Measurements from ENCODE around the gene GMDS.

GMDS gene

DNA sequence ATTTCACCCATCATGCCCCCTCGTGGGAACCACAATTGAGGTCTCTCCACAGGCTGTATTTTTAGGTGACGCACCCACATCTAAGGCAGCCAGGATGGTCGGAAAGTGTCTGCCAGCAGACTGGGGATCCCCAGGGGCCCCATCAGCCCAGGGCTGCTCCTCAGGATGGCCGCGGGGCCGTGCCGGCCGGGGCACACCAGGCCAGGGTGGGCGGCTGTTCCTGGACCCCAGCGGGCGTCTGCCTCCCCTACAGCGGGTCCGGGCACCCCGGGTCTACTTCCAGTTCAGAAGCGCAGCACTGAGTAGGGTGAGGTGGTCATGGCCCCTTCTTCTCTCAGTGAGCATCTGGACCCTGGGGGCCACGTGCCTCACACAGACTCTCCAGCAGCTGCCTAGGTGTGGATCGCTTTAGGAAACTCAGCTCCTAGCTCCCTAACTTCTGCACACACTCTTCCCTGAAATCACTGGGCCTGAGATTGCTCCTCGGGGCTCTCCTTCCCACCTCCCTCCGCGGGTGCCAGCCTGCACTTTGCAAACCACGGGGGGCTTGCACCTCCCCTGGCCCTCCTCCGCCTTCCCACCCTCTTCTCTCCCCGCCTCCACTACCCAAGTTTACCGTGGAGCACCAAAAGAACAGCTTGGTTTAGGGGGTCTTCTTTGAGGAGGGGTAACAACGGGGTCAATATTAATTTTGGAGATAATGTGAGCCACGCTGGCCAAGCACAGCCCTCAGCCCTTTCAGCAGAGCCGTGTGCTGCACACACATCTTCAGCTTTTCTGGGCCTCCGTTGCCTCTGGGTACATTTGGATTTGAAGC is 649.9 kb downstream of the GMDS start:
- TF ChIP-seq, protein P1, sequence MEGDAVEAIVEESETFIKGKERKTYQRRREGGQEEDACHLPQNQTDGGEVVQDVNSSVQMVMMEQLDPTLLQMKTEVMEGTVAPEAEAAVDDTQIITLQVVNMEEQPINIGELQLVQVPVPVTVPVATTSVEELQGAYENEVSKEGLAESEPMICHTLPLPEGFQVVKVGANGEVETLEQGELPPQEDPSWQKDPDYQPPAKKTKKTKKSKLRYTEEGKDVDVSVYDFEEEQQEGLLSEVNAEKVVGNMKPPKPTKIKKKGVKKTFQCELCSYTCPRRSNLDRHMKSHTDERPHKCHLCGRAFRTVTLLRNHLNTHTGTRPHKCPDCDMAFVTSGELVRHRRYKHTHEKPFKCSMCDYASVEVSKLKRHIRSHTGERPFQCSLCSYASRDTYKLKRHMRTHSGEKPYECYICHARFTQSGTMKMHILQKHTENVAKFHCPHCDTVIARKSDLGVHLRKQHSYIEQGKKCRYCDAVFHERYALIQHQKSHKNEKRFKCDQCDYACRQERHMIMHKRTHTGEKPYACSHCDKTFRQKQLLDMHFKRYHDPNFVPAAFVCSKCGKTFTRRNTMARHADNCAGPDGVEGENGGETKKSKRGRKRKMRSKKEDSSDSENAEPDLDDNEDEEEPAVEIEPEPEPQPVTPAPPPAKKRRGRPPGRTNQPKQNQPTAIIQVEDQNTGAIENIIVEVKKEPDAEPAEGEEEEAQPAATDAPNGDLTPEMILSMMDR (IDR thresholded peaks at IDR 0.05) = no peak
- no peaks in the 10 kb centered on the region for H3K9me3 ChIP-seq
- peak in 1 of 2 donors; percentile 56 for DNase-seq
- peak overlapping the region; percentile 20 to 40 for H3K4me3 ChIP-seq
- peaks cover 0 to 9% (median 2%) of the 10 kb centered on the region in 4 donors for H3K4me1 ChIP-seq
- H3K36me3 ChIP-seq = no peaks in the 10 kb centered on the region
- intact Hi-C loops (cut with DNase I; ENCODE audit: low total_unique reads) = loop anchor here (2.0 to 5.0 kb wide), 3 partner anchors 855 to 1157 kb away; partner anchors contain the start of gene MYLK4
- no peak overlapping the region for H3K27ac ChIP-seq
- H3K27me3 ChIP-seq = peaks cover 0 to 9% of the 10 kb centered on the region in 2 donors

DNA sequence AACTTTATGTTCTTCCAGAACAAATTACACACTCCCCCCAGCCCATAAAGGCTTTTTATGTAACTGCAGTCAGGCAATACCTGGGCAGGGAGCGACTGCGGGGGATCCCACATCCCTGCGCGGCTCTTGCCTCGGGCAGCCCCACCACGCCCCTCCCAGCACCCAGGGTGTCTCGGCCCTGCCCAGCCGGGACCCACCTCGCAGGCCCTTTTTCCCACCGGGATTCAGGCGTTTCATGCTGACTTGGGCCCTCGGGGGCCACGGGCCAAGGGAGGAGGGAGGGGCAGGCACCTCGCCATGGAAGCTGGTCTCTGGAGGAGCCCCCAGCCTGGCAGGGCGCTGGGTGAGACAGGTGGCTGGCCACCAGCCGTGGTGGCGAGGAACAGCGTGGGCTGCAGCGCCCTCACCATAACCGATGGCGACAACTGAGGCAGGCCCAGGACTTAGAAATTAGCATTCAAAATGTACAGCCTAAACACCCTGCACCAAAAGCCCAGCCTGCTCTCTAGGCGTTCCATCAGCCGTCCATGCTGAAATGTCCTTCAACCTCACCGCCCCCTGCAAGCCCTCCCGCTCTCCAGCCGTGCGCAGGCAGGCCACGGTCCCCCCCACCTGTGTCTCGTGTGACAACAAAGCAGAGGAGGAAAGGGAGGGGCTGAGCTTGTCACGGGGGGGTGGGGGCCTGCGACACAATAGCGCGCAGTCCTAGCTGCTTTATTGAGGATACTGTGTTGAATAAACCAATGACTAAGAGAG is 650.8 kb downstream of the GMDS start:
- H3K4me3 ChIP-seq = no peak overlapping the region
- intact Hi-C loops (cut with DNase I; ENCODE audit: low total_unique reads) = loop anchor here (2.0 to 5.0 kb wide), 3 partner anchors 856 to 1158 kb away; partner anchors contain the start of gene MYLK4
- H3K27me3 ChIP-seq = peaks cover 0 to 9% of the 10 kb centered on the region in 2 donors
- no peaks in the 10 kb centered on the region for H3K36me3 ChIP-seq
- no peak overlapping the region for H3K27ac ChIP-seq
- DNase-seq = peak in 1 of 2 donors; percentile 60
- TF ChIP-seq, protein P1 (IDR thresholded peaks at IDR 0.05) = no peak
- no peaks in the 10 kb centered on the region for H3K9me3 ChIP-seq
- H3K4me1 ChIP-seq = peaks cover 0 to 9% (median 2%) of the 10 kb centered on the region in 4 donors

DNA sequence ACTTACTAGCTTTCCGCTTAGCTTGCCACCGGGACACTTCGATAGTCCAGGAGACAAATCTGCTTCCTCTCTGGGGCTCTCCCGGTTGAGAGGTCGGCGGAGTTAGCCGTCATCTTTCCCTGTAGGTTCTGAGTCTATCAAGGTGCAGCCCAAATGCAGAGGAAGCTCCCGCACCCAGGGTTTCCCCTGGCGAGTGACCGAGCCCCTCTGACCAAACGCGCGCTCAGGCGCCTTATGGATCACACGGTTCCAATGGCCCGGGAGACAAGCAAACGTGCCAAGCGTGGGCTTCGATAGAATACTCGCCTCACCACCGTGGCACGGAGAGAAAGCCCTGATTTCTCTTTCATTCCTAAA is 651.5 kb downstream of the GMDS start:
- intact Hi-C loops (cut with DNase I; ENCODE audit: low total_unique reads) = loop anchor here (2.0 kb wide), 1 partner anchor 857 kb away; no protein-coding TSS in a partner anchor
- TF ChIP-seq, protein P1 (IDR thresholded peaks at IDR 0.05) = no peak
- H3K4me3 ChIP-seq = no peak overlapping the region
- H3K27ac ChIP-seq = no peak overlapping the region
- DNase-seq = peak in 1 of 2 donors; percentile 57
- H3K9me3 ChIP-seq = no peaks in the 10 kb centered on the region
- H3K36me3 ChIP-seq = no peaks in the 10 kb centered on the region
- peaks cover 0 to 9% (median 2%) of the 10 kb centered on the region in 4 donors for H3K4me1 ChIP-seq
- peaks cover 0 to 9% of the 10 kb centered on the region in 2 donors for H3K27me3 ChIP-seq

DNA sequence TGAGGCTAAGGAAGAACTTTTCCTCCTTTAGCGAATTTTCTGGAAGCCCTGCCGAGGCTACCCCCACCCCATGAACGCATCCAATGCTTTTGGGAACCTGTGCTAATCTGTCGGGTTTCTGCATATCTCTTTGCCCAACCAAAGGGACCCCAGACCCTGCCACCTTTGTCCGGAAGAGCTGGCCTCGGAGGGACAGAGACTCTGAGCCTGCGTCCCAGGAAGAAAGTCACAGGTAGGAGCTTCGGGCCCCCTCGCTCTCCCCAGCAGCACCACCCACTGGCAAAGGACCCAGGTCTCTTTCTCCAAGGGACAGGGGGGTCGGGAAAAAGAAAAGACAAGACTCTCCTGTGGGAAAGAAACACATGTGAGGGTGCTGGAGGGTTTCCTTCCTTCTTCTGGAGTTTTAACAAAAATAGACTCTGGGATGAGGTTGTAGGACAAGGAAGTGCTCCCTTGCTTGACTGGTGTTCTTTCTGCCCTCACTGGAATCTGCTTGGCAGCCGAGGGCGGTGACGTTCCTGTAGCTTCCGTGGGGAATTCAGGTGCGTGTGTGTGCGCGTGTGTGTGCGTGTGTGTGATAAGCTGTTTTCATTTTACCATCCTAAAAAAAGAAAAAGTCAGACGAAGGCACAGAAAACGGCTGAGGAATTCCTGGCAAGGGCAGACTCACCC is 652.0 kb downstream of the GMDS start:
- Histone ChIP-seq H3K27ac (no peak overlapping the region), H3K27me3 (peaks cover 0 to 9% of the 10 kb centered on the region in 2 donors), H3K9me3 (no peaks in the 10 kb centered on the region), H3K4me1 (peaks cover 0 to 9% (median 2%) of the 10 kb centered on the region in 4 donors), H3K36me3 (no peaks in the 10 kb centered on the region), H3K4me3 (no peak overlapping the region)
- TF ChIP-seq, protein P1 (IDR thresholded peaks at IDR 0.05) = no peak
- intact Hi-C loops (cut with DNase I; ENCODE audit: low total_unique reads) = no loop called here
- peak in 1 of 2 donors; percentile 25 for DNase-seq

DNA sequence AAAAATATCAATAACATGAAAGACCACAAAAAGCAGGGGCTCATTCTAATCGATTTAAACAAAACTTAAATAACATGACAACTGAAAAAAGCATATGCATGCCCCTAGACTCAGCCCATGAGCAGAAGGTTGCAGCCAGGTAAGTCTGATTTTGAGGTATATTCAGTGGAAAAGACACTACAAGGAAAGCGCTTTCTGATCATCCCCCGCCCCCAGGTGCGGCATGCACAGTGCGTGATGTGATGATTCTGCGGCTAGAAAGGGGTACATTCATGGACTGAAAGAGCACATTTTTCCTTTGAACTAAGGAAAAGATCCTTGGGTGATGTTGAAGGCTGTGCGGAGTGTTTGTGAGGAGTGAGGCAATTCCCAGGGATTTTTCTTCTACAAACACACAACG is 652.6 kb downstream of the GMDS start:
- Histone ChIP-seq H3K4me3 (no peak overlapping the region), H3K27ac (no peak overlapping the region), H3K36me3 (no peaks in the 10 kb centered on the region), H3K9me3 (no peaks in the 10 kb centered on the region), H3K27me3 (peaks cover 0 to 9% of the 10 kb centered on the region in 2 donors), H3K4me1 (peaks cover 0 to 9% (median 2%) of the 10 kb centered on the region in 4 donors)
- intact Hi-C loops (cut with DNase I; ENCODE audit: low total_unique reads) = no loop called here
- DNase-seq = peak in 1 of 2 donors; percentile 12
- TF ChIP-seq, protein P1 (IDR thresholded peaks at IDR 0.05) = no peak

Measured in tibial artery (tissue), 4 donors.